KOPT-K1 (cell line): Measurements from ENCODE around the gene YKT6.

Source experiments
- H3K27ac ChIP-seq: fragments of 200-600 bp; sonication (generic); 2 replicates; pipeline ENCODE4 v1.5.1; 2016; ENCODE audit warnings: antibody characterized with exemption, mild to moderate bottlenecking, low read depth, low read length; ENCODE audit not compliant: poor library complexity, severe bottlenecking
- H3K36me3 ChIP-seq: fragments of 200-600 bp; sonication (generic); 2 replicates; pipeline ENCODE4 v1.5.1; 2017; ENCODE audit warnings: antibody characterized with exemption, mild to moderate bottlenecking, low read length, moderate library complexity; ENCODE audit not compliant: insufficient read depth
- H3K9me3 ChIP-seq: fragments of 200-600 bp; sonication (generic); 2 replicates; pipeline ENCODE4 v1.5.1; 2017; ENCODE audit warnings: antibody characterized with exemption, low read length, mild to moderate bottlenecking; ENCODE audit not compliant: insufficient read depth, poor library complexity, severe bottlenecking

Gene YKT6

GRCh38 chr7:44239361-44239760 lies 38.6 kb downstream of the YKT6 start:
- Histone ChIP-seq H3K36me3 (no peaks in the 10 kb centered on the region), H3K9me3 (no peaks in the 10 kb centered on the region), H3K27ac (no peak overlapping the region)

- no peaks in the 10 kb centered on the region for H3K36me3 ChIP-seq
- H3K27ac ChIP-seq, result no peak overlapping the region
- H3K9me3 ChIP-seq, result no peaks in the 10 kb centered on the region
Measured at GRCh38 chr7:44240376-44240775, 39.6 kb downstream of the YKT6 start.

GRCh38 chr7:44240983-44241510 lies 40.3 kb downstream of the YKT6 start:
- no peaks in the 10 kb centered on the region for H3K36me3 ChIP-seq
- no peak overlapping the region for H3K27ac ChIP-seq
- H3K9me3 ChIP-seq, result no peaks in the 10 kb centered on the region

GRCh38 chr7:44242091-44242490 lies 41.3 kb downstream of the YKT6 start:
- Histone ChIP-seq H3K36me3 (no peaks in the 10 kb centered on the region), H3K9me3 (no peaks in the 10 kb centered on the region), H3K27ac (no peak overlapping the region)

- Histone ChIP-seq H3K9me3 (no peaks in the 10 kb centered on the region), H3K27ac (no peak overlapping the region), H3K36me3 (no peaks in the 10 kb centered on the region)
Measured at GRCh38 chr7:44244282-44244681, 43.5 kb downstream of the YKT6 start.

GRCh38 chr7:44246396-44247113 lies 45.8 kb downstream of the YKT6 start:
- no peaks in the 10 kb centered on the region for H3K9me3 ChIP-seq
- no peak overlapping the region for H3K27ac ChIP-seq
- no peaks in the 10 kb centered on the region for H3K36me3 ChIP-seq

GRCh38 chr7:44247868-44248651 lies 47.3 kb downstream of the YKT6 start:
- H3K27ac ChIP-seq, result no peak overlapping the region
- H3K36me3 ChIP-seq, result no peaks in the 10 kb centered on the region
- no peaks in the 10 kb centered on the region for H3K9me3 ChIP-seq

- Histone ChIP-seq H3K27ac (no peak overlapping the region), H3K9me3 (no peaks in the 10 kb centered on the region), H3K36me3 (no peaks in the 10 kb centered on the region)
Measured at GRCh38 chr7:44249639-44250234, 49.0 kb downstream of the YKT6 start.

- no peaks in the 10 kb centered on the region for H3K36me3 ChIP-seq
- H3K9me3 ChIP-seq, result no peaks in the 10 kb centered on the region
- no peak overlapping the region for H3K27ac ChIP-seq
Measured at GRCh38 chr7:44251269-44251668, 50.5 kb downstream of the YKT6 start.

GRCh38 chr7:44251881-44252280 lies 51.1 kb downstream of the YKT6 start:
- Histone ChIP-seq H3K9me3 (no peaks in the 10 kb centered on the region), H3K27ac (no peak overlapping the region), H3K36me3 (no peaks in the 10 kb centered on the region)

- Histone ChIP-seq H3K9me3 (no peaks in the 10 kb centered on the region), H3K36me3 (no peaks in the 10 kb centered on the region), H3K27ac (no peak overlapping the region)
Measured at GRCh38 chr7:44256459-44256858, 55.7 kb downstream of the YKT6 start.

GRCh38 chr7:44257213-44257612 lies 56.4 kb downstream of the YKT6 start:
- no peaks in the 10 kb centered on the region for H3K36me3 ChIP-seq
- H3K27ac ChIP-seq, result no peak overlapping the region
- H3K9me3 ChIP-seq, result no peaks in the 10 kb centered on the region

GRCh38 chr7:44257618-44258422 lies 57.0 kb downstream of the YKT6 start:
- Histone ChIP-seq H3K9me3 (no peaks in the 10 kb centered on the region), H3K36me3 (no peaks in the 10 kb centered on the region), H3K27ac (no peak overlapping the region)

- H3K27ac ChIP-seq, result no peak overlapping the region
- H3K36me3 ChIP-seq, result no peaks in the 10 kb centered on the region
- no peaks in the 10 kb centered on the region for H3K9me3 ChIP-seq
Measured at GRCh38 chr7:44258423-44258760, 57.6 kb downstream of the YKT6 start.
